Lower leg skin (tissue), 3 donors: ENCODE measurements around the gene HCN4.

ENCODE experiments used
- CTCF ChIP-seq, 3 donors: fragments of 450-650 bp; IDR thresholded peaks; one replicate each; pipeline ENCODE4 v1.5.1; 2016; ENCODE audit warnings: antibody characterized with exemption in 3 of 3, mild to moderate bottlenecking in 3 of 3, moderate library complexity in 2 of 3
- POLR2A ChIP-seq, 2 donors: fragments of 450-650 bp; IDR thresholded peaks; one replicate each; pipeline ENCODE4 v1.6.1; 2016 to 2017; ENCODE audit warnings: antibody characterized with exemption in 2 of 2, mild to moderate bottlenecking in 1 of 2, moderate library complexity in 1 of 2

GRCh38 chr15:73336756-73337155 is 32.0 kb downstream of the HCN4 start:
- TF ChIP-seq CTCF (IDR thresholded peaks at IDR 0.05) (no peak), POLR2A (IDR thresholded peaks at IDR 0.05) (no peak)
